GM12864 (cell line): ENCODE data around the gene TOR1AIP1.
A peak's percentile ranks its signal among the peaks of the same experiment; 100 is the strongest.

Experiments
- DNase-seq: peaks from one replicate; pipeline ENCODE4 v3.0.0-alpha.2; 2011; ENCODE audit warnings: low read depth
- H3K4me3 ChIP-seq: 2 replicates; pipeline ENCODE4 v1.5.1; 2011; ENCODE audit warnings: mild to moderate bottlenecking, low read depth, low read length, control low read depth
- TF ChIP-seq, protein P1 (sequence below): IDR thresholded peaks from 2 replicates; pipeline ENCODE4 v1.5.1; 2011; ENCODE audit warnings: low read depth, mild to moderate bottlenecking, moderate library complexity, low read length, control low read depth, inconsistent platforms; ENCODE audit errors: missing control alignments

TOR1AIP1 gene

GRCh38 chr1:179860652-179861051 is 21.4 kb upstream of the TOR1AIP1 start:
- DNase-seq: no peak
- TF ChIP-seq, protein P1, sequence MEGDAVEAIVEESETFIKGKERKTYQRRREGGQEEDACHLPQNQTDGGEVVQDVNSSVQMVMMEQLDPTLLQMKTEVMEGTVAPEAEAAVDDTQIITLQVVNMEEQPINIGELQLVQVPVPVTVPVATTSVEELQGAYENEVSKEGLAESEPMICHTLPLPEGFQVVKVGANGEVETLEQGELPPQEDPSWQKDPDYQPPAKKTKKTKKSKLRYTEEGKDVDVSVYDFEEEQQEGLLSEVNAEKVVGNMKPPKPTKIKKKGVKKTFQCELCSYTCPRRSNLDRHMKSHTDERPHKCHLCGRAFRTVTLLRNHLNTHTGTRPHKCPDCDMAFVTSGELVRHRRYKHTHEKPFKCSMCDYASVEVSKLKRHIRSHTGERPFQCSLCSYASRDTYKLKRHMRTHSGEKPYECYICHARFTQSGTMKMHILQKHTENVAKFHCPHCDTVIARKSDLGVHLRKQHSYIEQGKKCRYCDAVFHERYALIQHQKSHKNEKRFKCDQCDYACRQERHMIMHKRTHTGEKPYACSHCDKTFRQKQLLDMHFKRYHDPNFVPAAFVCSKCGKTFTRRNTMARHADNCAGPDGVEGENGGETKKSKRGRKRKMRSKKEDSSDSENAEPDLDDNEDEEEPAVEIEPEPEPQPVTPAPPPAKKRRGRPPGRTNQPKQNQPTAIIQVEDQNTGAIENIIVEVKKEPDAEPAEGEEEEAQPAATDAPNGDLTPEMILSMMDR: no peak
- no peak overlapping the region for H3K4me3 ChIP-seq

- no peak overlapping the region for H3K4me3 ChIP-seq
- TF ChIP-seq, protein P1: no peak
- no peak for DNase-seq
These were observed 16.7 kb upstream of the TOR1AIP1 start for GRCh38 chr1:179865377-179865776.

GRCh38 chr1:179866616-179867015 is 15.5 kb upstream of the TOR1AIP1 start:
- DNase-seq: no peak
- H3K4me3 ChIP-seq: no peak overlapping the region
- TF ChIP-seq, protein P1: no peak

GRCh38 chr1:179867493-179868330 is 14.4 kb upstream of the TOR1AIP1 start:
- no peak for DNase-seq
- TF ChIP-seq, protein P1: peak; percentile 77

GRCh38 chr1:179870870-179871269 is 11.2 kb upstream of the TOR1AIP1 start:
- no peak overlapping the region for H3K4me3 ChIP-seq
- DNase-seq: no peak
- TF ChIP-seq, protein P1: no peak

More at GRCh38 chr1:179867493-179868330, 14.4 kb upstream of the TOR1AIP1 start:
- no peak overlapping the region for H3K4me3 ChIP-seq

DNA sequence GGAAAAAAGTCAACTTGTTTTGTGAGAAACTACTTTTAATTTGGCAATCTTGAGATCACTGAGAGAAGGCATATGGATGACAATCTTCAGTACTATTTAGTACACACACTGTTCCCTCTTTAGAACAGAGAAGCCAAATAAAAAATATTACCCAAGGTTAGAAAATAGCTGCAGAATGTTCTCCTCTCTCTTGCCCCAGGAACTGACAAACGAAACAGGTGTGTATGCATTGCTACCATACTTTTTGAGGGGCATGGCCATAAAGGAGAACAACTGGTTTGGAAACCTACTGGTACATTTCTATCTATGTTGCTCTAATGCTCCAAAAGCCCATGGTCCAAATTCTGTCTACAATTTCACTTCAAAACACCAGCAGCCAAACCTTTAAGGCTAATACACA is 10.1 kb upstream of the TOR1AIP1 start:
- no peak overlapping the region for H3K4me3 ChIP-seq
- no peak for DNase-seq
- TF ChIP-seq, protein P1: no peak

- H3K4me3 ChIP-seq: no peak overlapping the region
- TF ChIP-seq, protein P1: no peak
- DNase-seq: no peak
These were observed 9.5 kb upstream of the TOR1AIP1 start for GRCh38 chr1:179872558-179872957.
